IPS DF 4.7 (cell line): ENCODE data around the gene LONP2.
"Not testable (repeated sequence)": the region's sequence is repeated elsewhere in the genome, so short reads cannot be mapped to it uniquely, and the experiment has no call there.

Source experiments
- DNase-seq: peaks from one replicate; pipeline ENCODE4 v3.0.0-alpha.2; 2013; ENCODE audit warnings: low spot score; ENCODE audit errors: extremely low read depth

Gene LONP2

GRCh38 chr16:48334325-48334724 lies 90.2 kb downstream of the LONP2 start:
- DNase-seq: no peak

- no peak for DNase-seq
These were observed 91.9 kb downstream of the LONP2 start for GRCh38 chr16:48335961-48336360.

GRCh38 chr16:48340054-48340453 lies 96.0 kb downstream of the LONP2 start:
- no peak for DNase-seq

- DNase-seq: no peak
These were observed 98.5 kb downstream of the LONP2 start for GRCh38 chr16:48342591-48342990.

- no peak for DNase-seq
These were observed 103.2 kb downstream of the LONP2 start for GRCh38 chr16:48347191-48347865.

- no peak for DNase-seq
These were observed 103.9 kb downstream of the LONP2 start for GRCh38 chr16:48347980-48348379.

GRCh38 chr16:48350736-48351135 lies 106.6 kb downstream of the LONP2 start:
- DNase-seq: no peak

- no peak for DNase-seq
These were observed 108.7 kb downstream of the LONP2 start for GRCh38 chr16:48352648-48353390.

GRCh38 chr16:48353565-48354163 lies 109.6 kb downstream of the LONP2 start:
- DNase-seq: no peak

GRCh38 chr16:48354385-48354784 lies 110.3 kb downstream of the LONP2 start:
- DNase-seq: not testable (repeated sequence)

GRCh38 chr16:48354877-48355855 lies 111.1 kb downstream of the LONP2 start:
- no peak for DNase-seq

- DNase-seq: no peak
These were observed 112.7 kb downstream of the LONP2 start for GRCh38 chr16:48356633-48357376.

- no peak for DNase-seq
These were observed 114.3 kb downstream of the LONP2 start for GRCh38 chr16:48358419-48358818.

GRCh38 chr16:48359983-48360382 lies 115.9 kb downstream of the LONP2 start:
- no peak for DNase-seq

- DNase-seq: no peak
These were observed 116.9 kb downstream of the LONP2 start for GRCh38 chr16:48361012-48361411.

- no peak for DNase-seq
These were observed 117.5 kb downstream of the LONP2 start for GRCh38 chr16:48361540-48362144.

- DNase-seq: no peak
These were observed 121.0 kb downstream of the LONP2 start for GRCh38 chr16:48365025-48365600.

GRCh38 chr16:48365601-48366164 lies 121.6 kb downstream of the LONP2 start:
- DNase-seq: no peak
